Esophagus muscularis mucosa (tissue), 3 donors: ENCODE measurements around the gene AGGF1.

Source experiments
- POLR2A ChIP-seq: fragments of 450-650 bp; IDR thresholded peaks from one replicate; pipeline ENCODE4 v1.6.1; 2017; ENCODE audit warnings: antibody characterized with exemption, moderate library complexity, mild to moderate bottlenecking, low read depth
- POLR2AphosphoS5 ChIP-seq, 2 donors: sonication (generic); formaldehyde crosslinking; IDR thresholded peaks; one replicate each; pipeline ENCODE4 v1.6.1; 2017; ENCODE audit warnings: antibody characterized with exemption in 2 of 2
- TF ChIP-seq, protein P1 (sequence below), 3 experiments: fragments of 200-600 bp in 2 of 3; fragments of 450-650 bp in 1 of 3; sonication (generic) in 2 of 3; IDR thresholded peaks; one replicate each; pipeline ENCODE4 v1.5.1; 2017 to 2019; ENCODE audit warnings: antibody characterized with exemption in 3 of 3, mild to moderate bottlenecking in 2 of 3, moderate library complexity in 1 of 3

DNA sequence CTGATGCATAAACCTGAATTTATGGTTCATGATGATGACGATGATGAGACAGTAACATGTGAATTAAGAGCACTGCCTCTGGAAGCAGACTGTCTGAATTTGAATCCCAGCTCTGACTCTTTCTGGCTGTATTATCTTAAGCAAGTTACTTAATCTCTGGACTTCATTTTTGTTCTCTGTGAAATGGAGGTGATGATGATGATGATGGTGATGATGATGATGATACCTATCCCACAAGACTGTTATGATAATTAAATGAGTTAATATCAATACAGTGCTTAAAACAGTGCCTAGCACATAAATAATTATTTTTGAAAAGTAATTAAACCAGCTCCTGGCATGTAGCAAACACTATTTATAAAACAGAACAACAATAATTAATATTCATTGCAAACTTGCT is 13.2 kb upstream of the AGGF1 start:
- TF ChIP-seq POLR2A = no peak
- TF ChIP-seq POLR2AphosphoS5 (IDR thresholded peaks at IDR 0.05) = no peak
- TF ChIP-seq, protein P1, sequence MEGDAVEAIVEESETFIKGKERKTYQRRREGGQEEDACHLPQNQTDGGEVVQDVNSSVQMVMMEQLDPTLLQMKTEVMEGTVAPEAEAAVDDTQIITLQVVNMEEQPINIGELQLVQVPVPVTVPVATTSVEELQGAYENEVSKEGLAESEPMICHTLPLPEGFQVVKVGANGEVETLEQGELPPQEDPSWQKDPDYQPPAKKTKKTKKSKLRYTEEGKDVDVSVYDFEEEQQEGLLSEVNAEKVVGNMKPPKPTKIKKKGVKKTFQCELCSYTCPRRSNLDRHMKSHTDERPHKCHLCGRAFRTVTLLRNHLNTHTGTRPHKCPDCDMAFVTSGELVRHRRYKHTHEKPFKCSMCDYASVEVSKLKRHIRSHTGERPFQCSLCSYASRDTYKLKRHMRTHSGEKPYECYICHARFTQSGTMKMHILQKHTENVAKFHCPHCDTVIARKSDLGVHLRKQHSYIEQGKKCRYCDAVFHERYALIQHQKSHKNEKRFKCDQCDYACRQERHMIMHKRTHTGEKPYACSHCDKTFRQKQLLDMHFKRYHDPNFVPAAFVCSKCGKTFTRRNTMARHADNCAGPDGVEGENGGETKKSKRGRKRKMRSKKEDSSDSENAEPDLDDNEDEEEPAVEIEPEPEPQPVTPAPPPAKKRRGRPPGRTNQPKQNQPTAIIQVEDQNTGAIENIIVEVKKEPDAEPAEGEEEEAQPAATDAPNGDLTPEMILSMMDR (IDR thresholded peaks at IDR 0.05) = no peak
